Psoas muscle (tissue), 8 donors: ENCODE data around the gene TGIF2. TPM values are rescaled to one million over a fixed set of nuclear protein-coding genes. Genes with fewer than 3 reads are reported as not detected.

Experiments
- ATAC-seq, 4 donors: fragments of 200-7000 bp; cut with Tn5 transposase; one replicate each; pipeline ENCODE4 v1.9.1; 2020; ENCODE audit warnings: moderate library complexity in 3 of 4, mild to moderate bottlenecking in 2 of 4
- DNase-seq, 2 donors: peaks; one replicate each; pipeline ENCODE4 v3.0.0-alpha.2; 2020
- H3K27ac ChIP-seq: fragments of 200-600 bp; one replicate; pipeline ENCODE4 v1.8.0; 2022
- H3K27me3 ChIP-seq, 3 donors: fragments of 200-600 bp in 1 of 3; one replicate each; pipeline versions ENCODE4 v1.6.1 to v1.8.0; 2013 to 2022; ENCODE audit warnings: low read length in 2 of 3, mild to moderate bottlenecking in 2 of 3, moderate library complexity in 1 of 3; ENCODE audit not compliant: insufficient read depth in 3 of 3
- H3K36me3 ChIP-seq, 2 donors: fragments of 200-600 bp in 1 of 2; one replicate each; pipeline versions ENCODE4 v1.6.1 to v1.8.0; 2013 to 2022; ENCODE audit warnings: low read depth in 1 of 2, mild to moderate bottlenecking in 1 of 2, moderate library complexity in 1 of 2; ENCODE audit not compliant: insufficient read depth in 1 of 2
- H3K4me1 ChIP-seq: fragments of 200-600 bp; one replicate; pipeline ENCODE4 v1.8.0; 2022
- H3K4me3 ChIP-seq: fragments of 200-600 bp; one replicate; pipeline ENCODE4 v1.8.0; 2022; ENCODE audit warnings: mild to moderate bottlenecking
- H3K9me3 ChIP-seq: fragments of 200-600 bp; one replicate; pipeline ENCODE4 v1.8.0; 2022
- CTCF ChIP-seq: fragments of 200-600 bp; IDR thresholded peaks from one replicate; pipeline ENCODE4 v1.8.0; 2022; ENCODE audit warnings: antibody characterized with exemption
- WGBS, 3 donors: extraction: QIAGEN DNeasy Blood & Tissue Kit; methylation state at CpG; one replicate each; pipeline versions ENCODE4 v1.1.6 to v1.1.7; 2013; 5-methylcytosine and 5-hydroxymethylcytosine counted together
- intact Hi-C, 2 donors: fragments of 100-400 bp; cut with DNase I; formaldehyde crosslinking; loops; one replicate each; pipeline versions ENCODE4 v1.11.0 to v1.14.2; 2022
- long read RNA-seq, 2 donors: library from polyadenylated mRNA; unstranded; transcript quantifications; one replicate each; pipeline ENCODE4 v2.0.0, GENCODE V29; 2021
- polyA plus RNA-seq, 3 donors: library from polyadenylated mRNA; stranded (reverse); fragments of 200-250 nt; gene quantifications; one replicate each; pipeline ENCODE4 v1.2.3, GENCODE V29; 2013
- total RNA-seq, 4 donors: library from RNA; stranded (reverse); fragmentation: NEBNext Ultra II Directional in 2 of 4; extraction: Animal tissue kit (Norgen Biotek cat#: 25700) in 2 of 4; gene quantifications; one replicate each; pipeline versions ENCODE4 v1.2.1 to v1.2.4, GENCODE V29; 2021 to 2023
- donor health status: healthy with polysubstance abuse.
- donor health status: DM: no; HTN: no; CAD: no; lungs with moderate emphysema.
- donor health status: Bipolar disorder and iron deficiency.
- donor health status: healthy.
- donor health status: DM: yes; HTN: yes; CAD: no.
- donor health status: DM: no; HTN: no; CAD: no.
- donor health status: DM: no; HTN: no; CAD: no.
- donor health status: DM: yes; HTN: yes; CAD: no.

The TGIF2 gene
- total RNA-seq: 1 to 10 TPM; 1.7 to 2.8 (median 2.6) TPM
- polyA plus RNA-seq: 1 to 10 TPM; 1.1 to 1.7 (median 1.2) TPM
- long read RNA-seq, donor 1, partial matches to known transcripts: 0 of 3 reads
- long read RNA-seq, donor 1, other reads (novel, unspliced or antisense): 1 of 3 reads
- long read RNA-seq, donor 2, partial matches to known transcripts: 0 of 1 reads
- long read RNA-seq, donor 2, other reads (novel, unspliced or antisense): 0 of 1 reads

GRCh38 chr20:36573103-36573797 lies at the start of gene TGIF2:
TGIF2 (plus strand) TSS chr20:36573597; CDS start chr20:36578775, 5,178 bp downstream.
- ATAC-seq (peak; percentile 74 to 82 (median 78)), DNase-seq (peak; percentile 83 to 85)
- peak within 1 kb of the TSS; percentile 82 for H3K4me3 ChIP-seq
- intact Hi-C loops: no loop called here
- WGBS, 3 donors: 3 to 8% (median 5%) methylated on average over 30 to 80 of the region's 80 CpGs
- no peak for TF ChIP-seq CTCF
- H3K4me1 ChIP-seq: peaks cover 9% of the 10 kb centered on the region
- H3K27me3 ChIP-seq: peaks cover 0 to 34% (median 4%) of the 10 kb centered on the region in 3 donors
- H3K27ac ChIP-seq: peak within 1 kb of the TSS; percentile 76
- H3K36me3 ChIP-seq: no peaks in the 10 kb centered on the region
- no peaks in the 10 kb centered on the region for H3K9me3 ChIP-seq

- ATAC-seq: no peak
- TF ChIP-seq CTCF: no peak
- no peak for DNase-seq
Observed at GRCh38 chr20:36525620-36526365, 47.6 kb upstream of the TGIF2 start.

GRCh38 chr20:36526521-36527011 lies 46.8 kb upstream of the TGIF2 start:
- Histone ChIP-seq H3K36me3 (peaks cover 14 to 67% of the 10 kb centered on the region in 2 donors), H3K27me3 (peaks cover 0 to 2% (median 0%) of the 10 kb centered on the region in 3 donors), H3K27ac (no peak overlapping the region), H3K4me3 (no peak overlapping the region), H3K9me3 (no peaks in the 10 kb centered on the region), H3K4me1 (no peaks in the 10 kb centered on the region)
- no peak for DNase-seq
- 88 to 94% (median 90%) methylated on average over 29 of the region's 29 CpGs for WGBS, 3 donors
- intact Hi-C loops: no loop called here
- TF ChIP-seq CTCF: no peak
- ATAC-seq: no peak

More at GRCh38 chr20:36525620-36526365, 47.6 kb upstream of the TGIF2 start:
- Histone ChIP-seq H3K36me3 (peaks cover 14 to 74% of the 10 kb centered on the region in 2 donors), H3K4me3 (no peak overlapping the region), H3K4me1 (no peaks in the 10 kb centered on the region), H3K27me3 (peaks cover 0 to 2% (median 0%) of the 10 kb centered on the region in 3 donors), H3K9me3 (no peaks in the 10 kb centered on the region), H3K27ac (no peak overlapping the region)
- intact Hi-C loops: no loop called here
- 85 to 89% (median 89%) methylated on average over 17 of the region's 17 CpGs for WGBS, 3 donors

- Histone ChIP-seq H3K4me3 (no peak overlapping the region), H3K4me1 (no peaks in the 10 kb centered on the region), H3K36me3 (peaks cover 14 to 57% of the 10 kb centered on the region in 2 donors), H3K27ac (no peak overlapping the region), H3K27me3 (no peaks in the 10 kb centered on the region), H3K9me3 (no peaks in the 10 kb centered on the region)
- 89 to 90% (median 90%) methylated on average over 32 of the region's 32 CpGs for WGBS, 3 donors
- TF ChIP-seq CTCF: no peak
- ATAC-seq (peak in 1 of 4 donors; percentile 2), DNase-seq (no peak)
- intact Hi-C loops: no loop called here
Observed at GRCh38 chr20:36527331-36528125, 45.9 kb upstream of the TGIF2 start.
